ENCODE results near the gene TMPRSS4.
A peak's percentile ranks its signal among the peaks of the same experiment; 100 is the strongest.

The TMPRSS4 gene, protein sequence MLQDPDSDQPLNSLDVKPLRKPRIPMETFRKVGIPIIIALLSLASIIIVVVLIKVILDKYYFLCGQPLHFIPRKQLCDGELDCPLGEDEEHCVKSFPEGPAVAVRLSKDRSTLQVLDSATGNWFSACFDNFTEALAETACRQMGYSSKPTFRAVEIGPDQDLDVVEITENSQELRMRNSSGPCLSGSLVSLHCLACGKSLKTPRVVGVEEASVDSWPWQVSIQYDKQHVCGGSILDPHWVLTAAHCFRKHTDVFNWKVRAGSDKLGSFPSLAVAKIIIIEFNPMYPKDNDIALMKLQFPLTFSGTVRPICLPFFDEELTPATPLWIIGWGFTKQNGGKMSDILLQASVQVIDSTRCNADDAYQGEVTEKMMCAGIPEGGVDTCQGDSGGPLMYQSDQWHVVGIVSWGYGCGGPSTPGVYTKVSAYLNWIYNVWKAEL

GRCh38 chr11:118076754-118077281, at the start of gene TMPRSS4:
TMPRSS4 (plus strand) TSS chr11:118077078; CDS start chr11:118077303, 225 bp downstream.
- DNase-seq: no peak
- Mint-ChIP-seq H3K27ac (no peak within 1 kb of the TSS), H3K27me3 (peaks cover 14 to 38% of the 10 kb centered on the region in 2 donors), H3K9me3 (no peaks in the 10 kb centered on the region), H3K4me3 (no peak within 1 kb of the TSS), H3K4me1 (peaks cover 2 to 6% of the 10 kb centered on the region in 2 donors), H3K36me3 (no peaks in the 10 kb centered on the region)
- ATAC-seq (replicated peaks): no peak

GRCh38 chr11:118027694-118028093, 49.2 kb upstream of the TMPRSS4 start:
- H3K4me3 Mint-ChIP-seq: no peak overlapping the region
- DNase-seq (no peak), ATAC-seq (replicated peaks) (no peak)
- peaks cover 17 to 36% of the 10 kb centered on the region in 2 donors for H3K4me1 Mint-ChIP-seq
- H3K36me3 Mint-ChIP-seq: no peaks in the 10 kb centered on the region
- no peak overlapping the region for H3K27ac Mint-ChIP-seq
- no peaks in the 10 kb centered on the region for H3K27me3 Mint-ChIP-seq
- peaks cover 0 to 5% of the 10 kb centered on the region in 2 donors for H3K9me3 Mint-ChIP-seq

DNA sequence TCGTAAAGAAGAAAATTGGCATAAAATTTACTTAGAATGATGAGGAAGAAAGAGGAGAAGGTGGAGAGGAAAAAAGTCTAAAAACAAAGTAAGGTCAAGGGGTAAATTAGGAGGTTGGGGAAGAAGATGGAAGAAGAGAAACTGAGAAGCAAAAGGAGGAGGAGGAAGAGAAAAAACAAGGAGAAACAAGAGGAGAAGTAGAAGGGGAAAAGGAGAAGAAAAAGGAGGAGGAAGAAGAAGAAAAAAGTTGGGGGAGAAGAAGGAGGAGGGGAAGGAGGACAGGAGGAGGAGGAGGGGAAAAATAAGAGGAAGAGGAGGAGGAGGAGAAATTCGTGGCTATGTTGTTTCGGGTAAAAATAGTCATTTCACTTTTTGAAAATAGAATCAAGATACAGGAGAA, 48.3 kb upstream of the TMPRSS4 start:
- ATAC-seq (replicated peaks) (no peak), DNase-seq (no peak)
- Mint-ChIP-seq H3K9me3 (peaks cover 0 to 5% of the 10 kb centered on the region in 2 donors), H3K36me3 (no peaks in the 10 kb centered on the region), H3K27ac (no peak overlapping the region), H3K4me1 (peaks cover 19 to 36% of the 10 kb centered on the region in 2 donors), H3K27me3 (no peaks in the 10 kb centered on the region), H3K4me3 (no peak overlapping the region)

- H3K27ac Mint-ChIP-seq: peak overlapping the region; percentile 37
- ATAC-seq (replicated peaks) (peak in 1 of 2 donors; percentile 29), DNase-seq (no peak)
- peaks cover 10 to 23% of the 10 kb centered on the region in 2 donors for H3K4me1 Mint-ChIP-seq
- H3K36me3 Mint-ChIP-seq: no peaks in the 10 kb centered on the region
- no peak overlapping the region for H3K4me3 Mint-ChIP-seq
- peaks cover 0 to 2% of the 10 kb centered on the region in 2 donors for H3K9me3 Mint-ChIP-seq
- H3K27me3 Mint-ChIP-seq: no peaks in the 10 kb centered on the region
These were observed 43.4 kb upstream of the TMPRSS4 start for GRCh38 chr11:118033443-118033842.

GRCh38 chr11:118042141-118042540, 34.7 kb upstream of the TMPRSS4 start:
- Mint-ChIP-seq H3K4me1 (peaks cover 19 to 38% of the 10 kb centered on the region in 2 donors), H3K27me3 (peaks cover 0 to 4% of the 10 kb centered on the region in 2 donors), H3K9me3 (no peaks in the 10 kb centered on the region), H3K27ac (no peak overlapping the region), H3K4me3 (no peak overlapping the region), H3K36me3 (no peaks in the 10 kb centered on the region)
- DNase-seq: no peak
- no peak for ATAC-seq (replicated peaks)

GRCh38 chr11:118042796-118043195, 34.1 kb upstream of the TMPRSS4 start:
- Mint-ChIP-seq H3K4me1 (peaks cover 22 to 44% of the 10 kb centered on the region in 2 donors), H3K27me3 (peaks cover 0 to 4% of the 10 kb centered on the region in 2 donors), H3K9me3 (no peaks in the 10 kb centered on the region), H3K4me3 (no peak overlapping the region), H3K27ac (no peak overlapping the region), H3K36me3 (no peaks in the 10 kb centered on the region)
- ATAC-seq (replicated peaks) (no peak), DNase-seq (no peak)

GRCh38 chr11:118045191-118045590, 31.7 kb upstream of the TMPRSS4 start:
- no peaks in the 10 kb centered on the region for H3K27me3 Mint-ChIP-seq
- H3K9me3 Mint-ChIP-seq: no peaks in the 10 kb centered on the region
- no peak overlapping the region for H3K4me3 Mint-ChIP-seq
- peaks cover 25 to 50% of the 10 kb centered on the region in 2 donors for H3K4me1 Mint-ChIP-seq
- ATAC-seq (replicated peaks) (no peak), DNase-seq (no peak)
- H3K36me3 Mint-ChIP-seq: no peaks in the 10 kb centered on the region
- H3K27ac Mint-ChIP-seq: no peak overlapping the region

GRCh38 chr11:118046051-118046963, 30.6 kb upstream of the TMPRSS4 start:
- Mint-ChIP-seq H3K4me3 (no peak overlapping the region), H3K4me1 (peaks cover 29 to 59% of the 10 kb centered on the region in 2 donors), H3K27ac (peak overlapping the region; percentile 82), H3K36me3 (no peaks in the 10 kb centered on the region), H3K9me3 (no peaks in the 10 kb centered on the region), H3K27me3 (no peaks in the 10 kb centered on the region)
- peak; percentile 90 to 92 for ATAC-seq (replicated peaks)
- no peak for DNase-seq

DNA sequence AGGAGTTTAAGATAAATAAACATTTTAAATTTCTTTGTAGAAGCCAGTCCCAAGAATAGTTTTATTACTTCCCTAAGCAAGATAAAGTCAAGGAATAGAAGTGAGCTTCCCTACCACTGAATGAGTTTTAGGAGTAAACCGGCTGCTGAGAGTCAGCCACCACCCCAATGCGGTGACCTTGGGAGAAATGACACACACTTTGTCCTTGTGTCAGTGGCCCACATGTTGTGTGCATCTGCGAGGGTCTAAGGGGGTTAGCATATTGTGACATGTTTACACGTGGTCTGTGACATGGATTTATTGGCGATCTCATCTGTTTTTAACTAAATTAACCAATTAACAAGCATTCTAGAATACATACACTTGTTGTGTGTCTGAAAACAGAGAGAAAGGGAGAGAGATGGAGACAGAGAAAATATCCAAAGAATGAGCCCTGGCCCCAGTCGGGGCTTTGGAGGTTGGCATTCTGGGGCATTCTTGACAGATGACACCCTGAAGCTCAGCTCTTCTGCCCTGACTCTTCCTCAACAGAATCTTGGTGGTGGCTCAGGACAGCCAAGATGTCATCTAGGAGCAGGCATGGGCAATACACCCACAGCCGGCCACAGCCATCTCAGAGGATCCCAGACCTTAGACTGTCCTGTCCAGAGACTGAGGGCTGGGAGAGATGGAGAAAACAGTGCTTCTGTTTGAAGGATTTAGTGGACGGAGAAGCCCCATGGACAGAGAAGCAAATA, 29.7 kb upstream of the TMPRSS4 start:
- Mint-ChIP-seq H3K9me3 (no peaks in the 10 kb centered on the region), H3K4me3 (no peak overlapping the region), H3K27ac (peak overlapping the region; percentile 82), H3K36me3 (no peaks in the 10 kb centered on the region), H3K4me1 (peaks cover 35 to 68% of the 10 kb centered on the region in 2 donors), H3K27me3 (no peaks in the 10 kb centered on the region)
- ATAC-seq (replicated peaks): peak; percentile 22 to 31
- DNase-seq: no peak

DNA sequence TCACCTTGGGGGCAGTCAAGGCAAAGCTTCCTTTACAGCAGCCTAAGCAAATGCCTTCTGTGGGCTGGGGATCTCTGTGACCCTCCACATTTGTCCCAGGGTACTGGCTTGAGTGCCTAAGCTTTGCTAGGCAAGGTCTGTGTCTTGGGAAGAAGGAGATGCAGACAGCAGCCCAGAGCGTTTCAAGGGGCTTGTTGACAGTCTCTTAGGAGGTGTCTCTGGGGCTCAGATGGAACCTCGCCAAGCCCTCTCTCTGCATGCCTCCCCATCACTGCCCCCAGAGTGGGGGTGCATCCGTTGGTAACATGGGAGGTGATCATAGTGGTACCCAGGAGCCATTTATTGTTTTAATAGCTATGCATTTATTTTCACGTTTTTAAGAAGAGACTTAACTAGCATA, 29.1 kb upstream of the TMPRSS4 start:
- Mint-ChIP-seq H3K9me3 (no peaks in the 10 kb centered on the region), H3K27me3 (no peaks in the 10 kb centered on the region), H3K27ac (no peak overlapping the region), H3K36me3 (no peaks in the 10 kb centered on the region), H3K4me3 (no peak overlapping the region), H3K4me1 (peaks cover 39 to 71% of the 10 kb centered on the region in 2 donors)
- ATAC-seq (replicated peaks): no peak
- DNase-seq: no peak

- Mint-ChIP-seq H3K4me1 (peaks cover 40 to 77% of the 10 kb centered on the region in 2 donors), H3K27me3 (no peaks in the 10 kb centered on the region), H3K27ac (peak overlapping the region; percentile 16), H3K4me3 (no peak overlapping the region), H3K9me3 (no peaks in the 10 kb centered on the region), H3K36me3 (no peaks in the 10 kb centered on the region)
- DNase-seq (no peak), ATAC-seq (replicated peaks) (no peak)
These were observed 28.2 kb upstream of the TMPRSS4 start for GRCh38 chr11:118048472-118049370.

- Mint-ChIP-seq H3K27me3 (no peaks in the 10 kb centered on the region), H3K36me3 (no peaks in the 10 kb centered on the region), H3K4me1 (peaks cover 39 to 74% of the 10 kb centered on the region in 2 donors), H3K4me3 (no peak overlapping the region), H3K27ac (peak overlapping the region; percentile 62), H3K9me3 (no peaks in the 10 kb centered on the region)
- DNase-seq: no peak
- ATAC-seq (replicated peaks): no peak
These were observed 27.1 kb upstream of the TMPRSS4 start for GRCh38 chr11:118049771-118050170.
